HFFc6 (cell line): ENCODE data around the gene CYBRD1. TPM values are rescaled to one million over a fixed set of nuclear protein-coding genes. Genes with fewer than 3 reads are reported as not detected.

Experiments
- DNase-seq: peaks from one replicate; pipeline ENCODE4 v3.0.0-alpha.2; 2018
- H3K27ac Mint-ChIP-seq: 2 replicates; pipeline ENCODE4 v1.8.0; 2020; ENCODE audit warnings: mild to moderate bottlenecking, mixed read lengths
- H3K27me3 Mint-ChIP-seq: 2 replicates; pipeline ENCODE4 v1.8.0; 2021; ENCODE audit warnings: mild to moderate bottlenecking, moderate library complexity, mixed read lengths; ENCODE audit not compliant: insufficient read depth
- H3K36me3 Mint-ChIP-seq: 2 replicates; pipeline ENCODE4 v1.8.0; 2021; ENCODE audit warnings: low read depth, mixed read lengths
- H3K4me1 Mint-ChIP-seq: 2 replicates; pipeline ENCODE4 v1.8.0; 2020; ENCODE audit warnings: low read depth, mixed read lengths
- H3K4me3 Mint-ChIP-seq: 2 replicates; pipeline ENCODE4 v1.8.0; 2020; ENCODE audit warnings: mild to moderate bottlenecking, moderate library complexity, mixed read lengths
- H3K9me3 Mint-ChIP-seq: 2 replicates; pipeline ENCODE4 v1.8.0; 2020; ENCODE audit warnings: mild to moderate bottlenecking, mixed read lengths
- CTCF ChIP-seq: fragments of 200-600 bp; sonication (generic); IDR thresholded peaks from 2 replicates; pipeline ENCODE4 v1.5.0; 2021; ENCODE audit warnings: antibody characterized with exemption, mild to moderate bottlenecking
- total RNA-seq, 6 experiments: library from RNA; stranded (reverse); fragmentation: NEBNext Ultra II Directional; extraction: Animal tissue kit (Norgen Biotek cat#: 25700); gene quantifications; 2 replicates in 1 of 6; 3 replicates in 5 of 6; pipeline ENCODE4 v1.2.3, GENCODE V29; 2021

CYBRD1 gene
- total RNA-seq, 6 experiments from 2014 or later, result 108 to 141 (median 131) TPM

GRCh38 chr2:171547256-171547655 is 25.0 kb downstream of the CYBRD1 start:
- no peak for TF ChIP-seq CTCF
- no peak overlapping the region for H3K27ac Mint-ChIP-seq
- no peaks in the 10 kb centered on the region for H3K9me3 Mint-ChIP-seq

GRCh38 chr2:171547720-171548119 is 25.4 kb downstream of the CYBRD1 start:
- TF ChIP-seq CTCF, result no peak
- Mint-ChIP-seq H3K27me3 (no peaks in the 10 kb centered on the region), H3K4me3 (no peak overlapping the region), H3K4me1 (peaks cover 64% of the 10 kb centered on the region), H3K9me3 (no peaks in the 10 kb centered on the region), H3K36me3 (peaks cover 25% of the 10 kb centered on the region), H3K27ac (no peak overlapping the region)
- no peak for DNase-seq

More at GRCh38 chr2:171547256-171547655, 25.0 kb downstream of the CYBRD1 start:
- Mint-ChIP-seq H3K36me3 (peaks cover 24% of the 10 kb centered on the region), H3K27me3 (no peaks in the 10 kb centered on the region), H3K4me1 (peaks cover 60% of the 10 kb centered on the region), H3K4me3 (no peak overlapping the region)
- DNase-seq, result no peak

- H3K27ac Mint-ChIP-seq, result peak overlapping the region; percentile 44; the same call in 1 of the 2 replicates
- DNase-seq, result no peak
- peaks cover 49% of the 10 kb centered on the region for H3K4me1 Mint-ChIP-seq
- H3K27me3 Mint-ChIP-seq, result no peaks in the 10 kb centered on the region
- no peak for TF ChIP-seq CTCF
- no peaks in the 10 kb centered on the region for H3K9me3 Mint-ChIP-seq
- H3K4me3 Mint-ChIP-seq, result peak overlapping the region; percentile 14
- H3K36me3 Mint-ChIP-seq, result peaks cover 29% of the 10 kb centered on the region
These were observed 28.3 kb downstream of the CYBRD1 start for GRCh38 chr2:171550613-171551012.

- DNase-seq, result no peak
- H3K4me3 Mint-ChIP-seq, result no peak overlapping the region
- no peaks in the 10 kb centered on the region for H3K27me3 Mint-ChIP-seq
- H3K36me3 Mint-ChIP-seq, result peaks cover 25% of the 10 kb centered on the region
- H3K27ac Mint-ChIP-seq, result no peak overlapping the region
- peaks cover 45% of the 10 kb centered on the region for H3K4me1 Mint-ChIP-seq
- H3K9me3 Mint-ChIP-seq, result no peaks in the 10 kb centered on the region
- no peak for TF ChIP-seq CTCF
These were observed 29.6 kb downstream of the CYBRD1 start for GRCh38 chr2:171551836-171552235.

GRCh38 chr2:171553236-171553635 is 31.0 kb downstream of the CYBRD1 start:
- TF ChIP-seq CTCF, result no peak
- H3K9me3 Mint-ChIP-seq, result no peaks in the 10 kb centered on the region
- no peak overlapping the region for H3K4me3 Mint-ChIP-seq
- no peaks in the 10 kb centered on the region for H3K27me3 Mint-ChIP-seq
- no peak overlapping the region for H3K27ac Mint-ChIP-seq
- no peak for DNase-seq
- peaks cover 31% of the 10 kb centered on the region for H3K4me1 Mint-ChIP-seq
- H3K36me3 Mint-ChIP-seq, result peaks cover 19% of the 10 kb centered on the region

GRCh38 chr2:171553858-171554257 is 31.6 kb downstream of the CYBRD1 start:
- no peaks in the 10 kb centered on the region for H3K9me3 Mint-ChIP-seq
- H3K27ac Mint-ChIP-seq, result no peak overlapping the region
- TF ChIP-seq CTCF, result no peak
- DNase-seq, result no peak
- H3K4me1 Mint-ChIP-seq, result peaks cover 28% of the 10 kb centered on the region
- H3K4me3 Mint-ChIP-seq, result no peak overlapping the region
- peaks cover 15% of the 10 kb centered on the region for H3K36me3 Mint-ChIP-seq
- no peaks in the 10 kb centered on the region for H3K27me3 Mint-ChIP-seq
